ENCODE data around the gene VPS52. TPM values are rescaled to one million over a fixed set of nuclear protein-coding genes. Genes with fewer than 3 reads are reported as not detected.

VPS52 gene
- total RNA-seq, 1 experiment from 2014 or later = 58.2 TPM

DNA sequence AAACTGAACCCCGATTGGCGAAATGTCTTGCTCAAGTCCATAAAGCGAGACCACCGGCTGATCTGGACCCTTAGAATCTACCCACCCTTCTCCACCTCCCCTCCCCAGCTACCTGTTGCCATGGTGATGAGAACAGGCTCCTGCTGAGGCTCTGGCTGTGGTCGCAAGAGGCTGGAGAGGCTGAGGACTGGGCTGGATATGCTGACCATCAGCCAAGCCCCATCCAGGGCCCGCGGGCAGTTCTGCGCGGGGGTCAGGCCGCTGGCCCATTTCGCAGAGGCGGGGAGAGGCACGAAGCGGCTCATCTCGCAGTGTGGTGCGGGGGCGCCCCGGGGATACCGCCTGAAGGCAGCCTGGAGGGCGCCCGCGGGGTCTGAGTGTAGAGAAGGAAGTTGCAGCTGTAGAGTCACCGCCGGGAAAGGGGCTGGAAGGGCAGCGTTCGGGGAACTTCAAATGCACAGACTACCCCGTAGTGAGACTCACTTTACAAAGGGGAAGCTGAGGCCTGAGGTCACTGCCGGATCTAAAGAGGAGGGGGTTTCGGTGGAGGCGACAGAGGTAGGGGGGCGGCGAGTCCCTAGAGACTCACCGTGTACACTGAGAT lies 41.5 kb upstream of the VPS52 start:
- Histone ChIP-seq H3K4me2 (ENCODE audit: low read length) (peak overlapping the region; percentile 95), H3K79me2 (ENCODE audit: insufficient read depth, low read length) (peaks cover 28% of the 10 kb centered on the region), H3K9me2 (ENCODE audit: insufficient read depth) (no peaks in the 10 kb centered on the region), H3K4me1 (ENCODE audit: control insufficient read depth in 1 of 2, insufficient read depth in 2 of 2, low read length in 2 of 2) (peaks cover 27 to 38% of the 10 kb centered on the region in 2 experiments), H3K27me3 (ENCODE audit: insufficient read depth, low read length) (no peaks in the 10 kb centered on the region), H4K20me1 (ENCODE audit: insufficient read depth) (no peaks in the 10 kb centered on the region), H2AFZ (ENCODE audit: low read depth, low read length, poor library complexity, severe bottlenecking) (no peak overlapping the region), H3K4me3 (replicated peaks in 1 of 2; ENCODE audit: low read depth in 1 of 2, low read length in 2 of 2) (peak overlapping the region; percentile 78 to 91), H3K36me3 (ENCODE audit: control insufficient read depth in 1 of 2, insufficient read depth in 2 of 2, low read length in 2 of 2) (peaks cover 0 to 3% of the 10 kb centered on the region in 2 experiments; a peak in 1 of 4 replicates), H3K9me3 (ENCODE audit: control insufficient read depth in 1 of 2, insufficient read depth in 1 of 2, low read depth in 1 of 2, low read length in 2 of 2) (no peaks in the 10 kb centered on the region), H3K27ac (ENCODE audit: low read depth, low read length) (peak overlapping the region; percentile 89), H3K9ac (ENCODE audit: low read length) (peak overlapping the region; percentile 92)
- intact Hi-C loops (cut with micrococcal nuclease) = no loop called here
- BruUV-seq (replicated peaks) = TSS peak; percentile 66
- POLR2A ChIA-PET = no interaction called here
- TF ChIP-seq YY1 (IDR thresholded peaks at IDR 0.05; ENCODE audit: extremely low read depth, insufficient replicate concordance, low read depth, low read length) (no peak), ZNF274 (IDR thresholded peaks at IDR 0.05; ENCODE audit: low read depth, low read length) (no peak), CEBPB (IDR thresholded peaks at IDR 0.05; ENCODE audit: low read depth) (no peak), POLR2A (IDR thresholded peaks at IDR 0.05; ENCODE audit: borderline replicate concordance, extremely low read depth, insufficient read depth, insufficient read length) (no peak), FOSL1 (IDR thresholded peaks at IDR 0.05; ENCODE audit: low read depth) (no peak), ELF1 (IDR thresholded peaks at IDR 0.05; ENCODE audit: borderline replicate concordance, low read depth) (no peak), POLR2AphosphoS5 (IDR thresholded peaks at IDR 0.05; ENCODE audit: low read depth, low read length) (no peak), CBX3 (IDR thresholded peaks at IDR 0.05; ENCODE audit: low read depth) (no peak), JUND (IDR thresholded peaks at IDR 0.05) (no peak), ZFX (IDR thresholded peaks at IDR 0.05) (no peak), EZH2 (IDR thresholded peaks at IDR 0.05) (no peak), EZH2phosphoT487 (IDR thresholded peaks at IDR 0.05; ENCODE audit: borderline replicate concordance) (no peak), RAD21 (IDR thresholded peaks at IDR 0.05; ENCODE audit: low read depth) (no peak)
- TF ChIP-seq, protein P1, sequence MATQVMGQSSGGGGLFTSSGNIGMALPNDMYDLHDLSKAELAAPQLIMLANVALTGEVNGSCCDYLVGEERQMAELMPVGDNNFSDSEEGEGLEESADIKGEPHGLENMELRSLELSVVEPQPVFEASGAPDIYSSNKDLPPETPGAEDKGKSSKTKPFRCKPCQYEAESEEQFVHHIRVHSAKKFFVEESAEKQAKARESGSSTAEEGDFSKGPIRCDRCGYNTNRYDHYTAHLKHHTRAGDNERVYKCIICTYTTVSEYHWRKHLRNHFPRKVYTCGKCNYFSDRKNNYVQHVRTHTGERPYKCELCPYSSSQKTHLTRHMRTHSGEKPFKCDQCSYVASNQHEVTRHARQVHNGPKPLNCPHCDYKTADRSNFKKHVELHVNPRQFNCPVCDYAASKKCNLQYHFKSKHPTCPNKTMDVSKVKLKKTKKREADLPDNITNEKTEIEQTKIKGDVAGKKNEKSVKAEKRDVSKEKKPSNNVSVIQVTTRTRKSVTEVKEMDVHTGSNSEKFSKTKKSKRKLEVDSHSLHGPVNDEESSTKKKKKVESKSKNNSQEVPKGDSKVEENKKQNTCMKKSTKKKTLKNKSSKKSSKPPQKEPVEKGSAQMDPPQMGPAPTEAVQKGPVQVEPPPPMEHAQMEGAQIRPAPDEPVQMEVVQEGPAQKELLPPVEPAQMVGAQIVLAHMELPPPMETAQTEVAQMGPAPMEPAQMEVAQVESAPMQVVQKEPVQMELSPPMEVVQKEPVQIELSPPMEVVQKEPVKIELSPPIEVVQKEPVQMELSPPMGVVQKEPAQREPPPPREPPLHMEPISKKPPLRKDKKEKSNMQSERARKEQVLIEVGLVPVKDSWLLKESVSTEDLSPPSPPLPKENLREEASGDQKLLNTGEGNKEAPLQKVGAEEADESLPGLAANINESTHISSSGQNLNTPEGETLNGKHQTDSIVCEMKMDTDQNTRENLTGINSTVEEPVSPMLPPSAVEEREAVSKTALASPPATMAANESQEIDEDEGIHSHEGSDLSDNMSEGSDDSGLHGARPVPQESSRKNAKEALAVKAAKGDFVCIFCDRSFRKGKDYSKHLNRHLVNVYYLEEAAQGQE (IDR thresholded peaks at IDR 0.05; ENCODE audit: low read depth) = no peak
- TF ChIP-seq, protein P2, sequence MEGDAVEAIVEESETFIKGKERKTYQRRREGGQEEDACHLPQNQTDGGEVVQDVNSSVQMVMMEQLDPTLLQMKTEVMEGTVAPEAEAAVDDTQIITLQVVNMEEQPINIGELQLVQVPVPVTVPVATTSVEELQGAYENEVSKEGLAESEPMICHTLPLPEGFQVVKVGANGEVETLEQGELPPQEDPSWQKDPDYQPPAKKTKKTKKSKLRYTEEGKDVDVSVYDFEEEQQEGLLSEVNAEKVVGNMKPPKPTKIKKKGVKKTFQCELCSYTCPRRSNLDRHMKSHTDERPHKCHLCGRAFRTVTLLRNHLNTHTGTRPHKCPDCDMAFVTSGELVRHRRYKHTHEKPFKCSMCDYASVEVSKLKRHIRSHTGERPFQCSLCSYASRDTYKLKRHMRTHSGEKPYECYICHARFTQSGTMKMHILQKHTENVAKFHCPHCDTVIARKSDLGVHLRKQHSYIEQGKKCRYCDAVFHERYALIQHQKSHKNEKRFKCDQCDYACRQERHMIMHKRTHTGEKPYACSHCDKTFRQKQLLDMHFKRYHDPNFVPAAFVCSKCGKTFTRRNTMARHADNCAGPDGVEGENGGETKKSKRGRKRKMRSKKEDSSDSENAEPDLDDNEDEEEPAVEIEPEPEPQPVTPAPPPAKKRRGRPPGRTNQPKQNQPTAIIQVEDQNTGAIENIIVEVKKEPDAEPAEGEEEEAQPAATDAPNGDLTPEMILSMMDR (IDR thresholded peaks at IDR 0.05 in 2 of 3, conservative IDR thresholded peaks at IDR 0.05 in 1 of 3; ENCODE audit: borderline replicate concordance in 1 of 3, insufficient read depth in 1 of 3, low read depth in 2 of 3, low read length in 2 of 3) = no peak
- TF ChIP-seq, protein P3, sequence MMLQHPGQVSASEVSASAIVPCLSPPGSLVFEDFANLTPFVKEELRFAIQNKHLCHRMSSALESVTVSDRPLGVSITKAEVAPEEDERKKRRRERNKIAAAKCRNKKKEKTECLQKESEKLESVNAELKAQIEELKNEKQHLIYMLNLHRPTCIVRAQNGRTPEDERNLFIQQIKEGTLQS (IDR thresholded peaks at IDR 0.05) = no peak
- TF ChIP-seq, protein P4, sequence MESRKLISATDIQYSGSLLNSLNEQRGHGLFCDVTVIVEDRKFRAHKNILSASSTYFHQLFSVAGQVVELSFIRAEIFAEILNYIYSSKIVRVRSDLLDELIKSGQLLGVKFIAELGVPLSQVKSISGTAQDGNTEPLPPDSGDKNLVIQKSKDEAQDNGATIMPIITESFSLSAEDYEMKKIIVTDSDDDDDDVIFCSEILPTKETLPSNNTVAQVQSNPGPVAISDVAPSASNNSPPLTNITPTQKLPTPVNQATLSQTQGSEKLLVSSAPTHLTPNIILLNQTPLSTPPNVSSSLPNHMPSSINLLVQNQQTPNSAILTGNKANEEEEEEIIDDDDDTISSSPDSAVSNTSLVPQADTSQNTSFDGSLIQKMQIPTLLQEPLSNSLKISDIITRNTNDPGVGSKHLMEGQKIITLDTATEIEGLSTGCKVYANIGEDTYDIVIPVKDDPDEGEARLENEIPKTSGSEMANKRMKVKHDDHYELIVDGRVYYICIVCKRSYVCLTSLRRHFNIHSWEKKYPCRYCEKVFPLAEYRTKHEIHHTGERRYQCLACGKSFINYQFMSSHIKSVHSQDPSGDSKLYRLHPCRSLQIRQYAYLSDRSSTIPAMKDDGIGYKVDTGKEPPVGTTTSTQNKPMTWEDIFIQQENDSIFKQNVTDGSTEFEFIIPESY (IDR thresholded peaks at IDR 0.05; ENCODE audit: extremely low read depth, insufficient replicate concordance, low read length) = no peak
- CTCF ChIA-PET = interaction anchor here (1.0 kb wide), 1 partner anchor 14 kb away, joined by 3 read pairs; the partner anchor contains the start of gene RGL2
- RAD21 ChIA-PET (ENCODE audit: low non-redundant PET in 1 of 2, low total read pairs in 2 of 2, uncharacterized antibody in 2 of 2, unreplicated experiment in 2 of 2) = no interaction called here
- ATAC-seq (peak; percentile 3; the same call in 1 of the 2 replicates), DNase-seq (ENCODE audit: low read depth, low spot score) (no peak)

Measured in HCT116 (cell line).